Measurements from ENCODE around the gene PAK1.

The PAK1 gene

DNA sequence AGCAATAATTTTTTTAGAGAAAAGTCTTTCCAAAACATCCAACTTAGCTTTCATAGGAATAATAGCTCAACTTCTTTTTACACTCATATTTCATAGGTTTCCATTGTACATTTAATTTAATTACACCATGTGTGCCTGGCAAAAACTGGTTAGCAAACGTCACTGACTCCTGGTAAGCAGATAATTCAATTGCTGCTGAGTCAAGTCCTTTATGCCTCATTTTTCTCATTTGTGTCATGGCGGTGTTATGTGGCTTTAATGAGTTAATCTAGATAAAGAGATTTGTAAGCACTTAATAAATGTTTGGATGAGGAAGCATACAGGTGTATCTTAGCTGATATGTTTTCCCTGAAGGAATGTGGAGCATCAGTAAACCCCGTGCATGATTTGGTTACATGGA is 41.2 kb upstream of the PAK1 start:
- DNase-seq (ENCODE audit: extremely low spot score) = no peak
- ChIA-PET CTCF (no interaction called here), POLR2A (no interaction called here)
- TF ChIP-seq NFRKB (IDR thresholded peaks at IDR 0.05) = no peak
- no peak for TF ChIP-seq HDGF (IDR thresholded peaks at IDR 0.05; ENCODE audit: borderline replicate concordance)
- no peak for TF ChIP-seq ZNF384 (IDR thresholded peaks at IDR 0.05)
- TF ChIP-seq LEF1 (IDR thresholded peaks at IDR 0.05; ENCODE audit: borderline replicate concordance) = no peak
- TF ChIP-seq L3MBTL2 (conservative IDR thresholded peaks at IDR 0.05) = no peak
- TF ChIP-seq TARDBP (IDR thresholded peaks at IDR 0.05) = no peak
- no peak for TF ChIP-seq SUZ12 (IDR thresholded peaks at IDR 0.05)
- no peak for TF ChIP-seq BHLHE40 (IDR thresholded peaks at IDR 0.05; ENCODE audit: borderline replicate concordance)
- TF ChIP-seq FOXK2 (IDR thresholded peaks at IDR 0.05) = no peak
- TF ChIP-seq FOXM1 (IDR thresholded peaks at IDR 0.05; ENCODE audit: borderline replicate concordance) = no peak
- no peak for TF ChIP-seq ARNT (IDR thresholded peaks at IDR 0.05)
- TF ChIP-seq CTBP1 (IDR thresholded peaks at IDR 0.05; ENCODE audit: borderline replicate concordance) = no peak
- no peak for TF ChIP-seq FOXA1 (IDR thresholded peaks at IDR 0.05)
- TF ChIP-seq ELF4 (IDR thresholded peaks at IDR 0.05) = no peak
- no peak for TF ChIP-seq PKNOX1 (IDR thresholded peaks at IDR 0.05)
- TF ChIP-seq SP1 (IDR thresholded peaks at IDR 0.05) = no peak

GRCh38 chr11:77512092-77512491 is 38.2 kb upstream of the PAK1 start:
- ChIA-PET CTCF (interaction anchor here (0.5 to 1.4 kb wide), 3 partner anchors 11 to 786 kb away, joined by 3 to 4 read pairs (median 4); no protein-coding TSS in a partner anchor), POLR2A (no interaction called here)
- no peak for TF ChIP-seq LEF1 (IDR thresholded peaks at IDR 0.05; ENCODE audit: borderline replicate concordance)
- no peak for DNase-seq (ENCODE audit: extremely low spot score)

GRCh38 chr11:77510851-77511250 is 37.0 kb upstream of the PAK1 start:
- DNase-seq (ENCODE audit: extremely low spot score) = no peak

GRCh38 chr11:77510095-77510494 is 36.2 kb upstream of the PAK1 start:
- TF ChIP-seq SP1 (IDR thresholded peaks at IDR 0.05) = no peak
- no peak for TF ChIP-seq ZNF384 (IDR thresholded peaks at IDR 0.05)
- no peak for TF ChIP-seq TARDBP (IDR thresholded peaks at IDR 0.05)
- no peak for TF ChIP-seq SUZ12 (IDR thresholded peaks at IDR 0.05)
- TF ChIP-seq ARNT (IDR thresholded peaks at IDR 0.05) = no peak
- no peak for TF ChIP-seq L3MBTL2 (conservative IDR thresholded peaks at IDR 0.05)
- no peak for TF ChIP-seq LEF1 (IDR thresholded peaks at IDR 0.05; ENCODE audit: borderline replicate concordance)
- no peak for TF ChIP-seq CTBP1 (IDR thresholded peaks at IDR 0.05; ENCODE audit: borderline replicate concordance)
- no peak for TF ChIP-seq FOXK2 (IDR thresholded peaks at IDR 0.05)
- no peak for TF ChIP-seq NFRKB (IDR thresholded peaks at IDR 0.05)
- no peak for TF ChIP-seq ELF4 (IDR thresholded peaks at IDR 0.05)
- no peak for TF ChIP-seq HDGF (IDR thresholded peaks at IDR 0.05; ENCODE audit: borderline replicate concordance)
- TF ChIP-seq FOXA1 (IDR thresholded peaks at IDR 0.05) = no peak
- ChIA-PET CTCF (no interaction called here), POLR2A (no interaction called here)
- no peak for DNase-seq (ENCODE audit: extremely low spot score)

More at GRCh38 chr11:77510851-77511250, 37.0 kb upstream of the PAK1 start:
- CTCF ChIA-PET = interaction anchor here (1.2 to 1.4 kb wide), 2 partner anchors 10 to 39 kb away, joined by 4 read pairs; no protein-coding TSS in a partner anchor
- TF ChIP-seq SP1 (IDR thresholded peaks at IDR 0.05) = no peak
- no peak for TF ChIP-seq PKNOX1 (IDR thresholded peaks at IDR 0.05)
- no peak for TF ChIP-seq NFRKB (IDR thresholded peaks at IDR 0.05)
- TF ChIP-seq ELF4 (IDR thresholded peaks at IDR 0.05) = no peak
- TF ChIP-seq FOXA1 (IDR thresholded peaks at IDR 0.05) = no peak
- no peak for TF ChIP-seq LEF1 (IDR thresholded peaks at IDR 0.05; ENCODE audit: borderline replicate concordance)
- TF ChIP-seq HDGF (IDR thresholded peaks at IDR 0.05; ENCODE audit: borderline replicate concordance) = no peak
- no peak for TF ChIP-seq ARNT (IDR thresholded peaks at IDR 0.05)
- TF ChIP-seq TARDBP (IDR thresholded peaks at IDR 0.05) = no peak
- TF ChIP-seq CTBP1 (IDR thresholded peaks at IDR 0.05; ENCODE audit: borderline replicate concordance) = no peak
- TF ChIP-seq FOXK2 (IDR thresholded peaks at IDR 0.05) = no peak
- no peak for TF ChIP-seq SUZ12 (IDR thresholded peaks at IDR 0.05)
- TF ChIP-seq L3MBTL2 (conservative IDR thresholded peaks at IDR 0.05) = no peak
- no peak for TF ChIP-seq BHLHE40 (IDR thresholded peaks at IDR 0.05; ENCODE audit: borderline replicate concordance)
- no peak for TF ChIP-seq FOXM1 (IDR thresholded peaks at IDR 0.05; ENCODE audit: borderline replicate concordance)
- TF ChIP-seq ZNF384 (IDR thresholded peaks at IDR 0.05) = no peak
- POLR2A ChIA-PET = no interaction called here

DNA sequence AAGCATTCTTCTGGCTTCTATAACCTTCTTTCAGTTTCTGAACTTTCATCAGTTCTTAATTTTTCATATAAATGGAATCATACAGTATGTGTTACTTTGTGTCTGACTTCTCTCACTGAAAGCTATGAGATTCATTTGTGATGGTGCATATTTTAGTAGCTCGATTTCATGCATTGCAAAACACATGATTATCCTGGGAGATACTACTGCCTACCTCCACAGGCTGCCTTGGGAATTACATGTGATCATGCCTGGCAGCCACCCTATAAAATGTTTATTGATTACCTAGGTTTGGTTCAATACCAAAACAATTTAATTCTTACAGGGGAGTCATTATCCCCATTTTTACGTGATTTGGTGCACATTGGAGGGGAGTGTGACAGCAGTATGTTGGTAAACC is 34.1 kb upstream of the PAK1 start:
- TF ChIP-seq SP1 (IDR thresholded peaks at IDR 0.05) (no peak), FOXA1 (IDR thresholded peaks at IDR 0.05) (no peak), ELF4 (IDR thresholded peaks at IDR 0.05) (no peak), NFRKB (IDR thresholded peaks at IDR 0.05) (no peak), LEF1 (IDR thresholded peaks at IDR 0.05; ENCODE audit: borderline replicate concordance) (no peak), PKNOX1 (IDR thresholded peaks at IDR 0.05) (no peak), HDGF (IDR thresholded peaks at IDR 0.05; ENCODE audit: borderline replicate concordance) (no peak), SUZ12 (IDR thresholded peaks at IDR 0.05) (no peak), FOXM1 (IDR thresholded peaks at IDR 0.05; ENCODE audit: borderline replicate concordance) (no peak), L3MBTL2 (conservative IDR thresholded peaks at IDR 0.05) (no peak), TARDBP (IDR thresholded peaks at IDR 0.05) (no peak), CTBP1 (IDR thresholded peaks at IDR 0.05; ENCODE audit: borderline replicate concordance) (no peak), ZNF384 (IDR thresholded peaks at IDR 0.05) (no peak), ARNT (IDR thresholded peaks at IDR 0.05) (no peak), BHLHE40 (IDR thresholded peaks at IDR 0.05; ENCODE audit: borderline replicate concordance) (no peak), FOXK2 (IDR thresholded peaks at IDR 0.05) (no peak)
- CTCF ChIA-PET = no interaction called here

DNA sequence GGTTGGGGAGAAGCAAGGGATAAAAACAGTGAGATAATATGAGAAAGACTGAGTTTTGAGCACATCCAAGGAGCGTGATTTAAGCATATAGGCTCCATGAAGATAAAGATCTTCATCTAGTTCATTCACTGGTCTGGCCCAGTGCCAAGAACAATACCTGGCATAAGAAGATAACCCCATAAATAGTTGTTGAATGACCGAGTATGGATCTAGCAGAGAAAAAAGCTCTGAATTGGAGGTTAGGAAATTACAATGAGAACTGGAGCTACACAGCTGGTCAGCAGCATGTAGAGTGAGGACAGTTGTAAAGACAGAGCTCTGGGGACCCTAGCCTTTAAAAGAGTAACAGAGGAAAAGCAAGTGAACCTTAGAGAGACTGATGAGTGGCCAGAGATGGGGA is 33.0 kb upstream of the PAK1 start:
- DNase-seq (ENCODE audit: extremely low spot score) = no peak
- ChIA-PET POLR2A (no interaction called here), CTCF (no interaction called here)
- TF ChIP-seq L3MBTL2 (conservative IDR thresholded peaks at IDR 0.05) (no peak), ZNF384 (IDR thresholded peaks at IDR 0.05) (no peak), BHLHE40 (IDR thresholded peaks at IDR 0.05; ENCODE audit: borderline replicate concordance) (no peak), ELF4 (IDR thresholded peaks at IDR 0.05) (no peak), ARNT (IDR thresholded peaks at IDR 0.05) (no peak), SUZ12 (IDR thresholded peaks at IDR 0.05) (no peak), SP1 (IDR thresholded peaks at IDR 0.05) (no peak), LEF1 (IDR thresholded peaks at IDR 0.05; ENCODE audit: borderline replicate concordance) (no peak), TARDBP (IDR thresholded peaks at IDR 0.05) (no peak), FOXM1 (IDR thresholded peaks at IDR 0.05; ENCODE audit: borderline replicate concordance) (no peak), CTBP1 (IDR thresholded peaks at IDR 0.05; ENCODE audit: borderline replicate concordance) (no peak), NFRKB (IDR thresholded peaks at IDR 0.05) (no peak), HDGF (IDR thresholded peaks at IDR 0.05; ENCODE audit: borderline replicate concordance) (no peak), FOXK2 (IDR thresholded peaks at IDR 0.05) (no peak), PKNOX1 (IDR thresholded peaks at IDR 0.05) (no peak), FOXA1 (IDR thresholded peaks at IDR 0.05) (no peak)

More for the DNA sequence above, 34.1 kb upstream of the PAK1 start:
- POLR2A ChIA-PET = no interaction called here
- DNase-seq (ENCODE audit: extremely low spot score) = no peak

Measured in HEK293T (cell line).